ENCODE results near the gene LRP8.

Gene LRP8

GRCh38 chr1:53196485-53197290 is 131.2 kb downstream of the LRP8 start, which contains the start of gene CPT2:
Gene CPT2 (plus strand): TSS chr1:53196824. CDS start chr1:53196944, 120 bp downstream.
- peaks cover 8% of the 10 kb centered on the region for H3K4me1 ChIP-seq (ENCODE audit: insufficient read depth, low read length)
- peak within 1 kb of the TSS; percentile 83 for H3K9ac ChIP-seq (ENCODE audit: low read depth, low read length)
- no peaks in the 10 kb centered on the region for H3K9me3 ChIP-seq (ENCODE audit: control insufficient read depth, insufficient read depth, low read length)
- 0 out of 2 replicates have a peak, but pooled peaks cover 4% of the 10 kb centered on the region for H3K36me3 ChIP-seq (ENCODE audit: insufficient read depth, low read length)

GRCh38 chr1:53196017-53196484 is 131.8 kb downstream of the LRP8 start:
- H3K9ac ChIP-seq (ENCODE audit: low read depth, low read length), result peak overlapping the region; percentile 83
- H3K9me3 ChIP-seq (ENCODE audit: control insufficient read depth, insufficient read depth, low read length), result no peaks in the 10 kb centered on the region
- H3K36me3 ChIP-seq (ENCODE audit: insufficient read depth, low read length), result 0 out of 2 replicates have a peak, but pooled peaks cover 4% of the 10 kb centered on the region
- peaks cover 8% of the 10 kb centered on the region for H3K4me1 ChIP-seq (ENCODE audit: insufficient read depth, low read length)

- Histone ChIP-seq H3K9ac (ENCODE audit: low read depth, low read length) (no peak overlapping the region), H3K36me3 (ENCODE audit: insufficient read depth, low read length) (0 out of 2 replicates have a peak, but pooled peaks cover 2% of the 10 kb centered on the region), H3K9me3 (ENCODE audit: control insufficient read depth, insufficient read depth, low read length) (no peaks in the 10 kb centered on the region), H3K4me1 (ENCODE audit: insufficient read depth, low read length) (peaks cover 8% of the 10 kb centered on the region)
Measured at GRCh38 chr1:53195246-53196016, 132.4 kb downstream of the LRP8 start.
